Measurements from ENCODE around the gene VRK2. TPM values are rescaled to one million over a fixed set of nuclear protein-coding genes. Genes with fewer than 3 reads are reported as not detected.

The VRK2 gene
- total and polyA plus RNA-seq, 10 donors, result 7.4 to 25.4 (median 22.7) TPM

DNA sequence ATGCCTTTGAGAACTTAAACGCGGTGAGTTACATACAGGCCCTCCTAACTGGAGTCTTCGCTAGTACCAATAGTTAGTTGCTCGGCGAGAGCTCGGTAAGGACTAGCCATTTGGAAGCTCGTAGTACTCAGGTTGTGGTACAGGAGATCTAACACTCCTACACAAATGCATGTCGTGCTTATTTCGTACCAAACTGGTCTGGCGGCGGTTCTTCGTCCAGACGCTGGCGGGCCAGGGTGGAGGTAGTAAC lies 346 bp upstream of the VRK2 start:
- TF ChIP-seq POLR2A (IDR thresholded peaks at IDR 0.05) (no peak), POLR2AphosphoS5 (IDR thresholded peaks at IDR 0.05) (no peak)
- TF ChIP-seq, protein P1, sequence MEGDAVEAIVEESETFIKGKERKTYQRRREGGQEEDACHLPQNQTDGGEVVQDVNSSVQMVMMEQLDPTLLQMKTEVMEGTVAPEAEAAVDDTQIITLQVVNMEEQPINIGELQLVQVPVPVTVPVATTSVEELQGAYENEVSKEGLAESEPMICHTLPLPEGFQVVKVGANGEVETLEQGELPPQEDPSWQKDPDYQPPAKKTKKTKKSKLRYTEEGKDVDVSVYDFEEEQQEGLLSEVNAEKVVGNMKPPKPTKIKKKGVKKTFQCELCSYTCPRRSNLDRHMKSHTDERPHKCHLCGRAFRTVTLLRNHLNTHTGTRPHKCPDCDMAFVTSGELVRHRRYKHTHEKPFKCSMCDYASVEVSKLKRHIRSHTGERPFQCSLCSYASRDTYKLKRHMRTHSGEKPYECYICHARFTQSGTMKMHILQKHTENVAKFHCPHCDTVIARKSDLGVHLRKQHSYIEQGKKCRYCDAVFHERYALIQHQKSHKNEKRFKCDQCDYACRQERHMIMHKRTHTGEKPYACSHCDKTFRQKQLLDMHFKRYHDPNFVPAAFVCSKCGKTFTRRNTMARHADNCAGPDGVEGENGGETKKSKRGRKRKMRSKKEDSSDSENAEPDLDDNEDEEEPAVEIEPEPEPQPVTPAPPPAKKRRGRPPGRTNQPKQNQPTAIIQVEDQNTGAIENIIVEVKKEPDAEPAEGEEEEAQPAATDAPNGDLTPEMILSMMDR (IDR thresholded peaks at IDR 0.05 in 8 of 11, conservative IDR thresholded peaks at IDR 0.05 in 3 of 11), result no peak
- WGBS, 5 donors, result 1 to 2% (median 1%) methylated on average over 7 to 14 of the region's 14 CpGs
- H3K4me1 ChIP-seq, result peaks cover 18 to 61% (median 39%) of the 10 kb centered on the region in 6 donors

DNA sequence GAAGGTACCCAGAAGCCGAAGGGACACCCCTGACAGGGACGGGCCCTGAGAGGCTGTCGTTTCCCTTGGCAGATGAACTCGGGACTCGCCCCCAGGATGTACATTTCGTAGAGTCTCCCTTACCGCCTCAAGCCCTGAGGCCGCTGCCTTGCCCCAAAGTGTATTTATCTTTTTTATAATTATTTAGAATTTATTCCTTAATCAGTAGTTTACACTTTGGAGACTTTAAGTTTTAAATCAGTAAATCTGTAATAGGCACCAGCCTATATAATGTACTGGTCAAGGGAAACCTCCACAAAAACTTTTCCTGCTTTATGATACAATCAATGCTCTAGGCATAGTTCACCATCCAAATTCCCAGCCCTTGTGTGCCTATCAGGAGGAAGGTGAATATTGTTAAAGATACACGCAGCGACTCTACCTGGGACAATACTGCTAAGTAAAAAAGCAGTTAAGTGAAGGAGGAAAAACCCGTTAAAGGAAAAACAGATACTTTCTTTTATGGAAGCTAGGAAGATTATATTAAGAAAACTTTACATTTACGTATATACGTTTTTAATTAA lies 848 bp downstream of the VRK2 start:
- TF ChIP-seq POLR2A (IDR thresholded peaks at IDR 0.05), result no peak
- TF ChIP-seq, protein P1 (IDR thresholded peaks at IDR 0.05 in 8 of 11, conservative IDR thresholded peaks at IDR 0.05 in 3 of 11), result no peak
- no peak for TF ChIP-seq POLR2AphosphoS5 (IDR thresholded peaks at IDR 0.05)
- WGBS, 5 donors, result 24 to 33% (median 30%) methylated on average over 13 of the region's 13 CpGs

More for the DNA sequence above, 346 bp upstream of the VRK2 start:
- Histone ChIP-seq H3K27me3 (replicated peaks in 1 of 7) (no peaks in the 10 kb centered on the region), H3K27ac (peak overlapping the region; percentile 95 to 99 (median 98)), H3K36me3 (peaks cover 0 to 23% (median 4%) of the 10 kb centered on the region in 6 donors), H3K9me3 (no peaks in the 10 kb centered on the region), H3K4me3 (peak overlapping the region; percentile 44 to 79 (median 62))
- no peak for DNase-seq
- intact Hi-C loops (cut with DNase I; ENCODE audit: low total_unique reads), result no loop called here

DNA sequence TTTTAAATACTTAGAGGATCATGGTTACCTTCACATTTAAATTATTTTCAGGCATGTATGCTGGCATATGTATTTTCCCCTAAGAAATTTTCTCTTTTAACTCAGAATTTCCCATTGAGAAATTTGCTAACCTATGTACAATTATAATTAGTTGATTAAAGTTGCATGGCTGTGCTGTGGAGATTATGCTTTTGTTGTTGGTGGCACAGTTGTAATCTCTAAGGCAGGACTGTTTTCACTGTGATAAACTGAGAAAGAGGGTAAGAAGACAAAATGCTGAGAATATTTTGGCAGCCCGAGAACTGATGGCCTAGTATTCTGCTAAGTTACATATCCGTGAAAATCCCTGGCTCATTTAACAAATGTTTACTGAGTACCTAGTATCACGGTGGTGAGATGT lies 1.4 kb downstream of the VRK2 start:
- H3K36me3 ChIP-seq, result peaks cover 0 to 33% (median 4%) of the 10 kb centered on the region in 6 donors
- peaks cover 18 to 65% (median 39%) of the 10 kb centered on the region in 6 donors for H3K4me1 ChIP-seq
- H3K27me3 ChIP-seq (replicated peaks in 1 of 7), result no peaks in the 10 kb centered on the region
- DNase-seq, result no peak
- intact Hi-C loops (cut with DNase I; ENCODE audit: low total_unique reads), result no loop called here
- 78 to 87% (median 85%) methylated on average over 3 of the region's 3 CpGs for WGBS, 5 donors
- H3K27ac ChIP-seq, result peak overlapping the region in 5 of 8 donors; percentile 96 to 99 (median 99)
- TF ChIP-seq POLR2A (IDR thresholded peaks at IDR 0.05) (no peak), POLR2AphosphoS5 (IDR thresholded peaks at IDR 0.05) (no peak)
- peak overlapping the region in 4 of 8 donors; percentile 55 to 79 (median 64) for H3K4me3 ChIP-seq
- H3K9me3 ChIP-seq, result no peaks in the 10 kb centered on the region

More for the DNA sequence above, 848 bp downstream of the VRK2 start:
- Histone ChIP-seq H3K27me3 (replicated peaks in 1 of 7) (no peaks in the 10 kb centered on the region), H3K27ac (peak overlapping the region; percentile 95 to 99 (median 98)), H3K9me3 (no peaks in the 10 kb centered on the region), H3K36me3 (peaks cover 0 to 33% (median 4%) of the 10 kb centered on the region in 6 donors), H3K4me3 (peak overlapping the region; percentile 44 to 79 (median 62)), H3K4me1 (peaks cover 18 to 61% (median 39%) of the 10 kb centered on the region in 6 donors)
- no peak for DNase-seq
- intact Hi-C loops (cut with DNase I; ENCODE audit: low total_unique reads), result no loop called here

DNA sequence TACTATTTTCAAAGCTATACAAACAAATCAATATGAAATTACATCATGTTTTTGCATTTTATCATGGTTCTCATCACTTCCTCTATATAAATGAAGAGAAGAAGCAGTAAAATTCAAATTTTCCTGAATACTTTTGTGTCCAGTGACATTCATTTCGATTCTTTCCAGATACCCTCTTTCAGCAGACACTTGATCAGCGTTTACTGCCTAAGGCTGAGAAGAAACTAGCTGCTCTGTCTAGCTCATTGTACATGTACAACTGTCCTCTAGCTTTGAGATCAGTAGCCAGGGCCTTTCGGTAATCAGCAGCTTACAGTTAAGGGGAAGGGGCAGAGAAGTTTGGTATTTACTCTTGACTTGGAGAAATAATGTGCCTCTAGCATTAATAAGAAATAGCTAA lies 4.8 kb downstream of the VRK2 start:
- WGBS, 5 donors, result 93 to 97% (median 95%) methylated on average over 3 of the region's 3 CpGs
- intact Hi-C loops (cut with DNase I; ENCODE audit: low total_unique reads), result no loop called here

More for the DNA sequence above, 4.8 kb downstream of the VRK2 start:
- H3K9me3 ChIP-seq, result no peaks in the 10 kb centered on the region
- no peak overlapping the region for H3K4me3 ChIP-seq
- peaks cover 8 to 63% (median 19%) of the 10 kb centered on the region in 6 donors for H3K4me1 ChIP-seq
- peaks cover 0 to 39% (median 4%) of the 10 kb centered on the region in 6 donors for H3K36me3 ChIP-seq
- TF ChIP-seq POLR2A (IDR thresholded peaks at IDR 0.05) (no peak), POLR2AphosphoS5 (IDR thresholded peaks at IDR 0.05) (no peak)
- TF ChIP-seq, protein P1 (IDR thresholded peaks at IDR 0.05 in 8 of 11, conservative IDR thresholded peaks at IDR 0.05 in 3 of 11), result no peak
- no peaks in the 10 kb centered on the region for H3K27me3 ChIP-seq (replicated peaks in 1 of 7)
- H3K27ac ChIP-seq, result no peak overlapping the region
- no peak for DNase-seq

All from spleen (tissue), 11 donors.